ENCODE measurements around the gene FLNB.

FLNB gene

GRCh38 chr3:58077596-58078285 is 69.5 kb downstream of the FLNB start:
- no peak for DNase-seq (ENCODE audit: low read depth)

- no peak for DNase-seq (ENCODE audit: low read depth)
Measured at GRCh38 chr3:58078610-58079009, 70.4 kb downstream of the FLNB start.

- no peak for DNase-seq (ENCODE audit: low read depth)
Measured at GRCh38 chr3:58079773-58080172, 71.6 kb downstream of the FLNB start.

- no peak for DNase-seq (ENCODE audit: low read depth)
Measured at GRCh38 chr3:58082047-58082446, 73.8 kb downstream of the FLNB start.

DNA sequence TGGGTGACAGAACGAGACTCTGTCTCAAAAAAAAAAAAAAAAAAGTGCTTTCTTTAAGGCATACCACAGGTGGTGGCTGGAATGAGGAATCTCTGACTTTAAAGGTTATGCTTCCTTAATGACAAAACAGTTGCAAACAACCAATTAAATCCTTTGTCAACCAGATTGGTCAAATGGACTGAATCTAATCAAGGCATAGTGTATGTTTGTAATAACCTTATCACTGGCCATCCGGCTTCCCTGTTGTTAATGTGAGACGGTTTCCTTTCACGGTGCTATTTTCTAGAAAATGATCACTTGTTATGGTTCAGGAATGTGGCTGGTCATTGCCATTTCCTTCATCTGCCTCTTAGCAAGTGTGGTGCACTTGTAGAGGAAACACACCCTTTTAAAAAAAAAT is 75.9 kb downstream of the FLNB start:
- no peak for DNase-seq (ENCODE audit: low read depth)

DNA sequence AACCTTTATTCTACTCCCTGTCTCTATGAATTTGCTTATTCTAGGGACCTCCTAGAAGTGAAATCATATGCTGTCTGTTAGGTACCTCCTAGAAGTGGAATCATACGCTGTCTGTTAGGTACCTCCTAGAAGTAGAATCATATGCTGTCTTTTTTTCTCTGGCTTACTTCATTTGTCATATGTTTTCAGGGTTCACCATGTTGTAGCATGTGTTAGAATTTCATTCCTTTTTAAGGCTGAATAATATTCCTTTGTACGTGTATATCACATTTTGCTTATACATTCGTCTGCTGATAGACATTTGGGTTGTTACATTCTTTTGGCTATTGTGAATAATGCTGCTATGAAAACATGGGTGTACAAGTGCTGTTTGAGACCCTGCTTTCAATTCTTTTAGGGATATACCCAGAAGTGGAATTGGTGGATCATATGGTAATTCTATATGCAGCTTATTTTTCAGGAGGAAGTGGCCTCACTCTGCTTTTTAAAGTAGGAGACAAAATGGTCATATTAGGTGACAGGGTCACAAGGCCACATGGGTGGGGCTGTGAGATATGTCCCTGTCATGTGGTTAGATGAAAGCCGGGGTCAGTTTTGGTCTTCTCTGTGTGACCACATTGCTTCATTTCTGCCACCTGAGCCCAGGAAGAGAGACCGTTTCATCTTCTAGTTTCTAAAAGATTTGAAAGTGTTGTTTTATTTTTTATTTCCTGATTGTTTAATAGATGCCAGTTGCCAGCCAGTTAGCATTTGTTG is 76.7 kb downstream of the FLNB start:
- DNase-seq (ENCODE audit: low read depth) = no peak

DNA sequence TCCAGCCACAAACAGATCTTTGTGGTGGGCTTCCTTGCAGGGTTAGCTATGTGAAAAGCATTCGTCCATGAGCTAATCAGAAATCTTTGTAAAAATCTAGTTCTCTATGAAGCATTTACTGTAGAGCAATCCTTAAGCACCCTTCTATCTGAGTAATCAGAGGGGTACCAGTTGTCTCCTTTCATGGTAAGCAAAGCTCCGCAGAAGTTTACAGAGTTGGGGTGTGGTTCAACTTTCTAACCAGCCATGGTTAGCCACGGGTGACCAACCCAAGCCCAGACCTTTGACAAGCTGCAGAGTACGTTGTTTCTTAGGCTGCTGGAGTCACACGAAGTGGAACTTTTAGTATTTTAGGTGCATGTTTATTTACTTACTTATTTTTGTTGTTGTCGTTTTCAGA is 77.4 kb downstream of the FLNB start:
- no peak for DNase-seq (ENCODE audit: low read depth)

- no peak for DNase-seq (ENCODE audit: low read depth)
Measured at GRCh38 chr3:58088501-58088900, 80.3 kb downstream of the FLNB start.

DNA sequence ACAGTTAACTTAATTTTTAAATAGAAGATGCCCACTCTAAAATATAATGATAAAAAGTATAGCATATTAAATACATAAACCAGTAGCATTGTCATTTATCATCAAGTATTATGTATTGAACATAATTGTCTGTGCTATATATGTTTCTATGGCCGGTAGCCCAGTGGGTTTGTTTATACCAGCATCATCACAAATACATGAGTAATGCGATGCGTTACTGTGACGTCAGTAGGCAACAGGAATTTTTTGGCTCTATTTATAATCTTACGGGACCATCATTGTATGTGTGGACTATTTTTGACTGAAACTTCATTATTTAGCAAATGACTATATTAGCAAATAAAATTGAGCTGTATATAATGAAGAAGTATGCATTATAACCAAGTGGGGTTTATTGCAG is 82.1 kb downstream of the FLNB start:
- no peak for DNase-seq (ENCODE audit: low read depth)

GRCh38 chr3:58092521-58092920 is 84.3 kb downstream of the FLNB start:
- DNase-seq (ENCODE audit: low read depth) = no peak

- DNase-seq (ENCODE audit: low read depth) = no peak
Measured at GRCh38 chr3:58093574-58094195, 85.5 kb downstream of the FLNB start.

DNA sequence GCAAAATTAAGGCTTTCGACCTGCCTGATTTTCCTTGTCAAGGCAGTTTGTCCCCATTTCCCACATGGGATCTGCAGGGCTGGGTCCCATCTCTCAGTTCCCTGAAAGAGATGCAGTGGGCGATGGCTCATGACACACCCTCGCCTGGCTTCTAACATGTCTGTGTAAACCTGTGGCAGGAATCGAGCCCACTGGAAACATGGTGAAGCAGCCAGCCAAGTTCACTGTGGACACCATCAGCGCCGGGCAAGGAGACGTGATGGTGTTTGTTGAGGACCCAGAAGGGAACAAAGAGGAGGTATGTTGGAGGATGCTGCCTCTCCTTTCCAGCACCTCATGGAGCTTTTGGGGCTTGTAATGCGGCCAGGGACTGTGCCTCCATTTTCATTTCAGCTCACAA is 86.4 kb downstream of the FLNB start:
- no peak for DNase-seq (ENCODE audit: low read depth)

- no peak for DNase-seq (ENCODE audit: low read depth)
Measured at GRCh38 chr3:58095603-58096138, 87.4 kb downstream of the FLNB start.

DNA sequence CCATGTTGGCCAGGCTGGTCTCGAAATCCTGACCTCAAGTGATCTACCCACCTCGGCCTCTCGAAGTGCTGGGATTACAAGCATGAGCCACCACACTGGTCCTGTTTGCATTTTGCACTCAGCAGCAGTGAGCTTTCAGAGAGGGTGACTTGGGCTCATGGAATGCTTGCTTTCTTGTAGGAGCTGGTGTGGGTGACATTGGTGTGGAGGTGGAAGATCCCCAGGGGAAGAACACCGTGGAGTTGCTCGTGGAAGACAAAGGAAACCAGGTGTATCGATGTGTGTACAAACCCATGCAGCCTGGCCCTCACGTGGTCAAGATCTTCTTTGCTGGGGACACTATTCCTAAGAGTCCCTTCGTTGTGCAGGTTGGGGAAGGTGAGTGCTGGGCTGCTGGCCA is 90.3 kb downstream of the FLNB start:
- no peak for DNase-seq (ENCODE audit: low read depth)

DNA sequence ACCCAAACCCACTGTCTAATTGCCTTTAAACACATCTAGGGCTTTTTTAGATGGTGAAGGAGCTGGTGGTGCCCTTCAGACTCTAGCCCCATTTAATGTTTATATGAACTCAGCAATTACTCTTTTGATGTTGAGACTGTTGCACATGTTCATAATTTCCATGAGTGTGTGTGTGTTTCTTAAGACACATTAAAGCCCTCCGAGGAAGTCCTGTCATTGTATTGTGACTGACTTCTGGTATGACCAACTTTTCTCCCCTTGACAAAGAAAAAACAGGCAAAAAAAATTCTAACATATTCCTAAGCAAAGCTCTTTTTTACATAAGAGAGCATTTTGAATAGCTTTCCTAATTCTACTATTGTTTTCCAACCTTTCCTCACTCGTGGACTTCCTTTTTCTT is 91.6 kb downstream of the FLNB start:
- no peak for DNase-seq (ENCODE audit: low read depth)

DNA sequence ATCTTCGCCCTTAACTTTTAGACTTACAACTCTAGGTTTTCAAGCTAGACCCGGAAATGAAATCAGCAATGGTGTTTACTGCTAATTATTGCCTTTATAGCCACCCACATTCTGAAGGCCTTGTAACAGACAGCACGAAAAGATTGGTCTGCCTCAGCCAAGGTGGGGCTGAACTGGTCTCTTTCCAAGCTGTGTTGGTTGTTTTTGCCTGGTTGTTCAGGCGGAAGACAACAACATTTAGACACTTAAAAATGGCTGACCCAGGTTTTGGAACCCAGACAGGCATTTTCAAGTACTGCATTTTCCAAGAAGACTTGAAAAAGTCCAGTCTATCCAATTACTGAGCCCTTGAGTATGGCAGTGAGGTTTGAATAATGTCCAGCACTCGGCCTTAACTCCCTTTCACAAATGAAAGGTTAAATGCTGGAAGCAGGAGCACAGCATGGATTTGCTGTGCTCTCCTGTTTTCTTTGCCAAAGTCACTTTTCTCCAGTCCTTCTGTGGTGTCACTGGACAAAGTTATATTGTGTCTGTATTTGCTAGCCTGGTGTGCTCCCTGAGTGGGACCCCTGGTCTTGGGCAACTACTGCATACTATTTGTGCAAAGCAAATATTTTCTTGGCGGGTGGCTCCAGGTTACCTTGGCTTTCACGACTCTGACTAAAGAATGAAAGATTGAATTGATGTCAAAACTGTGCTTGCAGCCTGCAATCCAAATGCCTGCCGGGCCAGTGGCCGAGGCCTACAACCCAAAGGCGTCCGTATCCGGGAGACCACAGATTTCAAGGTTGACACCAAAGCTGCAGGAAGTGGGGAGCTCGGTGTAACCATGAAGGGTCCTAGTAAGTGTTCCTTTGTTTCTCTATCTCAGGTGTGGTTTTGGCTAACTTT is 93.5 kb downstream of the FLNB start:
- no peak for DNase-seq (ENCODE audit: low read depth)

GRCh38 chr3:58102390-58102750 is 94.1 kb downstream of the FLNB start:
- DNase-seq (ENCODE audit: low read depth) = no peak

DNA sequence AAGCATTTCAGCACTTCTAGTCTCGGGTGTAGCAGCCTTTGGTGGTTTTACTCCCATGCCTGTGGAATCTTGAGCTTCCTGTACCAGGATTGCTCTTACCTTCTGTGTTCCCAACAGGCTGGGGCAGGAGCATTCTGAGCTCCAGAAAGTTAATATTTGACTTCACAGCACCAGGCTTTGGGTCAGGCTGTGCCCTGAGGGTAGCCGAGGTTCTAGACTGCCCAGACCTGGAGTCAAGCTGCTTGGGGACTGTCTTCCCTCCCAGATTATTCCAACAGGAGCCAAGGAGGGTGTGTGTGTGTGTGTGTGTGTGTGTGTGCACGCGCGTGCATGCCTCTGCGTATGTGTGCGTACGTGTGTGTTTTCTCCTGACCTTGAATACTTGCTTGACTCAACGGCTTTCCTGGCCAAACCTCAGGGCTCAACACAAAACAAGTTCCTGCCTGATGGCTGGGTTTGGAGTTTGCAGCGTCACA is 94.8 kb downstream of the FLNB start:
- DNase-seq (ENCODE audit: low read depth) = no peak

- DNase-seq (ENCODE audit: low read depth) = no peak
Measured at GRCh38 chr3:58104151-58104550, 95.9 kb downstream of the FLNB start.

DNA sequence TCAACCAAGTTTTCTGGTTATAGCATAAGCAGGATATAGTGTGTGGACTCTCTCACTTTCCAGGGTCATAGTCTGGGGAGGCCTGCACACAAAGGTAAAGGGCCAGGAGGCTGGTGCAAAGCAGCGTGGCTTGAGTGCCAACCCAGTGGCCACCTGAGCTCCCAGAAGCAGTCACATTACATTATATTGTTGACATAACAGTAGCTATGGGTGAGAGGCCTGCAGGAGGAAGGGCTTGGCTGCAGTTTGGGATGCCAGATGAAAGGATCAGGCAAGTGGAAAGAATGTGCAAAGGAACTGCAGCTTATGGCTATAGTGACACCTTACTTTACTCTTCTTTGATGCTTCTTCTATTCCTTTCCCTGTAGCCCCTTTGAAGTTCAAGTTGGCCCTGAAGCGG is 96.5 kb downstream of the FLNB start:
- no peak for DNase-seq (ENCODE audit: low read depth)

DNA sequence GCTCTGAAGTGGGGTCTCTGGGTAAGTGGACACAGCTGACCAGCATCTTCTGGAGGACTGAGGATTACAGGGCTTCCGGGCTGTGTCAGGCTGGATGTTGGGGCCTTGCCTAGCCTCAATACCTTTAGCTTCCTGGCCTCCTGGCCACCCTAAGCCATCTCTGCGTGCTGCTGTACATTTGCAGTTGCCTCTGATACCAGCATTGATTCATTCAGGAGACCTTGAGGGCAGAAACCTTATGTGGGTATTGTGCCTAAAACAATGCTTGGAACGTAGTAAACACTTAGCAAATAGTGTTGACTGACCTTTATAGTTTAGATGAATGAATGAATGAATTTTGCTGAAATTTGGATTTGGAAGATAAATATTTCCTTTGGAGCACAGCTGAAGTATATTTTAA is 97.0 kb downstream of the FLNB start:
- DNase-seq (ENCODE audit: low read depth) = no peak

GRCh38 chr3:58106061-58106460 is 97.8 kb downstream of the FLNB start:
- DNase-seq (ENCODE audit: low read depth) = no peak

Data from CMK (cell line).